Skeletal muscle satellite cell (primary cell): ENCODE measurements around the gene CTNNA2.

Experiments
- H3K27me3 ChIP-seq: 2 replicates; pipeline ENCODE4 v1.7.0; 2013; ENCODE audit warnings: low read length; ENCODE audit not compliant: control insufficient read depth, insufficient read depth
- H3K36me3 ChIP-seq: 2 replicates; pipeline ENCODE4 v1.7.0; 2013; ENCODE audit warnings: mild to moderate bottlenecking, control low read depth, low read length; ENCODE audit not compliant: insufficient read depth
- H3K4me1 ChIP-seq: 2 replicates; pipeline ENCODE4 v1.7.0; 2013; ENCODE audit warnings: low read length; ENCODE audit not compliant: control insufficient read depth, insufficient read depth
- H3K4me2 ChIP-seq: 2 replicates; pipeline ENCODE4 v1.7.0; 2013; ENCODE audit warnings: mild to moderate bottlenecking, low read length
- H3K4me3 ChIP-seq: 2 replicates; pipeline ENCODE4 v1.7.0; 2013; ENCODE audit warnings: low read length
- H3K9ac ChIP-seq: 2 replicates; pipeline ENCODE4 v1.7.0; 2013; ENCODE audit warnings: mild to moderate bottlenecking, low read depth, low read length, moderate library complexity
- H3K9me3 ChIP-seq: replicated peaks from 2 replicates; pipeline ENCODE4 v1.7.0; 2013; ENCODE audit warnings: mild to moderate bottlenecking, control low read depth, low read length

CTNNA2 gene

DNA sequence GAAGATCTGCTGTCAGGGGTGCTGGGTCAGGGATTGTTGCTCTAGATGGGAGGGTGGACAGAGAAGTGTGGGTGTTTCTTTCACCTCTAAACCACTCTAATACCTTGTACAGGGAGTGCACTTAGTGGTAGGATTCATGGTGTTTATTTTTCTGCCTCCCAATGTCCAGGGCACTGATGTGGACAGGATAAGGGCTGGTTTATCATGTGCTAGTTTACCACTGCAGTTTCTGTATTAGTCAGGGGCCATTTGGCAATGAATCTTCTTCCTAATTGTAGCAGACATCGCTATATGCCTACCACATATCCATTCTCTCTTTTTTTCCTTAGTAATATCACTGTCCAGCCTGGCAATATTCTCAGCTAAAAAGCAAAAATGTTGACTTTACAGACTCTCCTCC lies 842.0 kb downstream of the CTNNA2 start:
- Histone ChIP-seq H3K27me3 (no peaks in the 10 kb centered on the region), H3K4me2 (no peak overlapping the region), H3K4me1 (no peaks in the 10 kb centered on the region), H3K4me3 (no peak overlapping the region), H3K9me3 (no peaks in the 10 kb centered on the region), H3K9ac (no peak overlapping the region), H3K36me3 (no peaks in the 10 kb centered on the region)

DNA sequence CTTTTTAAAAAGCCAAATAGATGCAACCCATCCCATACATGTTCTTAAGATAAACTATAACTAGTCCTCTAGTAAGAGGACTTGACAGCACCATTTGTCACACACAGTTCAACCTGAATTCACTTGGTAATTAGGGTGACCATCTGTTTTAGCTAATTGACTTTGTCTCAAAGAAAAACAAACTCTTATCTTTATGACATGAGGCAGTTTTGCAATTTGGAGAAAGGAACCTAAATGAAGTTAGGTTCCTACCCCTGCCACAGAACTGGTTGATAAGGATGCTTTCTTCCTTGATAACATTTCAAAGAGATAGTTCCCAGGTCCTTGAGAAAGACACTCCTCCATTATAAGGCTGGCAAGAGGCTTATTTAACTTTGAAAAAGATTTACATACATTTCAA lies 849.1 kb downstream of the CTNNA2 start:
- Histone ChIP-seq H3K4me1 (no peaks in the 10 kb centered on the region), H3K9ac (no peak overlapping the region), H3K27me3 (no peaks in the 10 kb centered on the region), H3K4me2 (no peak overlapping the region), H3K36me3 (no peaks in the 10 kb centered on the region), H3K9me3 (no peaks in the 10 kb centered on the region), H3K4me3 (no peak overlapping the region)

DNA sequence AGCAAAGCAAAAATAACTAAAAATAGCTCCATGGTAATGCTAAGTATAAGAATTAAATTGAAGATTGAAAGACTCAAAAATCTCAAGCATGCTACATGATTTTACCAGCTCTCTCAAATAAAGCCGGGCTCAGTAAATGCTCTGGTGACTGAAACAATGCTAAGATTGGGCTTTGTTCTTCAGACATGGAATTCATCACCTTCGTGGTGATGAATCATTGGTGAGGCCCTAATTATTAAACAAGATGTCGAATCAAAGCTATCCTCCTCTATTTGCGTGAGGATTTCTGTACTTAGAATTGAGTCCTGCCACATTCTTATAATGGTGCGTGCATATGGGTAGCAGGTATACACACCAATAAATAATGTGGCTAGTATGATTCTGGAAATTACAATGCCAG lies 850.5 kb downstream of the CTNNA2 start:
- Histone ChIP-seq H3K27me3 (no peaks in the 10 kb centered on the region), H3K9ac (no peak overlapping the region), H3K36me3 (no peaks in the 10 kb centered on the region), H3K9me3 (no peaks in the 10 kb centered on the region), H3K4me3 (no peak overlapping the region), H3K4me2 (no peak overlapping the region), H3K4me1 (no peaks in the 10 kb centered on the region)

DNA sequence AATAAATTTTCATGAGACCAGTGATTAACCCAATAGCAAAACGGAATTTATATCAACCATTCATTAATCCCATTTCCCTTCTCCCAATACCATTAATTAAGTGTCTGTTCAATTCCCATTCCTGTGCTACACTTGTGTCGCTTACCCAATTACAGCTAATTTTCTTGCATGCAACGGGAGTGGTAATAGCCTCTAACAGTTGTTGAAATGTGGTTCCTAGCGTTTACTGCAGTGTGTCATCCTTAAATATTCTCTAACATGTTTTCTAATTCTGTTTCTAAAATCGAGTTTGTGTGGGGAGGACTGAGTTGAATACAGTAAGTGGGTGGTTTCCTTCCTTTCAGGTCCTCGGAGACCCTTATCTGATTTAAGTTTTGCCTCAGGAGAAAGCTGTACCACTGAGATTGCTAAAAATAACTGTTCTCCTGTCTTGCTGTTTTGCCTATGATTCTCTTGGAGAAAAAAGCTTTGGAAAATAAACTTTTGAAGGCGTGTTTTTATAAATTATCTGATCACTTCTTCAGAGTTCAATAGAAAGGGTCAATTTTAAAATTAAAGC lies 851.0 kb downstream of the CTNNA2 start:
- no peaks in the 10 kb centered on the region for H3K4me1 ChIP-seq
- no peak overlapping the region for H3K4me2 ChIP-seq
- H3K36me3 ChIP-seq: no peaks in the 10 kb centered on the region
- H3K9me3 ChIP-seq: no peaks in the 10 kb centered on the region
- no peak overlapping the region for H3K4me3 ChIP-seq
- H3K9ac ChIP-seq: no peak overlapping the region
- H3K27me3 ChIP-seq: no peaks in the 10 kb centered on the region

DNA sequence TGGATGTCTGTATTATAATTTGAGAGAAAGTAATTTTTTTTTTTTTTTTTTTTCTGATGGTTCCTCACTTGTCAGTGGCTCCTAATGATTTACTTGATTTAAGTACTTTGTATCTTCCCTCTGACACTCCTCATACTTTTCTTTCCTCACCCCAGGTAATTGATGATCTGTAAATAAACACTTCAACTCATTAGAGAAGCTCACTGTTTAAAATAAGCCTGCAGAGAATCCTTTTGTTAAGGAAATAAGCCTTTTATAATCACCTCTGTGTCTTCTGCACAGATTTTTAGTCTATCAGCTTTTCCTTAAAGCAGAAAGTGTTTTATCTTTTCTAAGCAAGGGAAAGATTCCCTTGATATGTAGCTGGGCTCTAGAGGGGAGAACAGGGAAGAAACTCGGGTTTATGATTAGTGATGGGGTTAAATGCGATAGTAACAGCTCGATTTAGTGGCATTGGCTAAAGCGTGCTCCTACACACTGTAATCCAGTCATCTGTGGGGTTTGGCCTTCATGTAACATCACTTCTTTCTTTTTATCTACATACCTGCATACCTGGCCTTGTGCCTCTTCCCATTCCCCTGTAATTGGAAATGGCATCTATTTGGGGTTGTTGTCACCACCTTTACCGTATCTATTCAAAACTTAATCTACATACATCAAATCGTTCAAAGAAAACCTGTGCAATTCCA lies 851.8 kb downstream of the CTNNA2 start:
- Histone ChIP-seq H3K9ac (no peak overlapping the region), H3K9me3 (no peaks in the 10 kb centered on the region), H3K36me3 (no peaks in the 10 kb centered on the region), H3K4me2 (no peak overlapping the region), H3K4me3 (no peak overlapping the region), H3K4me1 (no peaks in the 10 kb centered on the region), H3K27me3 (no peaks in the 10 kb centered on the region)

DNA sequence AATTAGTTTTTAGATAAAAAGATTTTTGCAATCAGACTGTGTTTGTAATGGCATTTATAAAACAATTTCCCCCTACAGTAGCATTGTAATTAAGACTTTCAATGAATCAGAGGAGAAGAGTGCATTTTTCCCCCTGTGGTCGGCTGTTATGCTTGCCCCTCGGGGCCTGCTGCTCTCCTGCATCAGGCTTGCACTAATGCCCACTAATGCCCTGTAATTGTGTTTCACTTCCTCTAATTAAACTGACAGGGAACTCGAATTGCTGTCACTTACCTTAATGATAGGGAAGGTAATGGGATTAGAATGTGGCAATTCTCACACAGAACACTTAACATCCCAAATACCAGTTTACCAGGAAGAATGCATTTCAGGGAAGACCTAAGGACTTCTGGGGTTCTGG lies 852.9 kb downstream of the CTNNA2 start:
- no peak overlapping the region for H3K4me2 ChIP-seq
- H3K9me3 ChIP-seq: no peaks in the 10 kb centered on the region
- H3K4me3 ChIP-seq: no peak overlapping the region
- no peaks in the 10 kb centered on the region for H3K4me1 ChIP-seq
- H3K36me3 ChIP-seq: no peaks in the 10 kb centered on the region
- no peak overlapping the region for H3K9ac ChIP-seq
- no peaks in the 10 kb centered on the region for H3K27me3 ChIP-seq

DNA sequence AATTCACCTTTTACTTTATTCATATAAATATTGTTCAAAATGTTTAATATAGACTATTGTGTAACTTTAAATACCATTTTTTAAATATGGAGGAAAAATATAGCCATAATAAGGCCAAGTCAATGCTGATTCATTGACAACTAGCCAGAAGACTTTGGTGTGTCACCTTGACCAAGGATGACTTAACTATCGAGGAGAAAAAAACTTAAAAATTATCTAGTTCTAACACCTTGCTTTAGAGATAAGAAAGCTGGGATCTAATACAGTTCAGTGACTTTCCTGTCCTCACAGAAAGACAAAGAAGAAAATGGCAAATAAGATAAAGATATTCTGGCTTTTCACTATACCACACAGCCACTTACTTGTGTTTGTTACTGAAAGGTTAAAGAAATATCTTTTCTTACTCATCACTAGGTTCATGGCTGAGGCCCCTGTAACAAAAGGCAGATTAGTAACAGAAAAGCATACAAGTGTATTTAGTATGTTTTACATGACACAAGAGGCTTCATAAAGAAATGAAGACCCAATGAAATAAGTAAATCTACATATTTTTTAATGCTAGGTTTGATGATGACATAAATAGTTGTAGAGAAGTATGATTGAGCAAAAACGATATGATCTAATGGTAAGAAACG lies 857.6 kb downstream of the CTNNA2 start:
- no peak overlapping the region for H3K4me2 ChIP-seq
- H3K9me3 ChIP-seq: peaks cover 4% of the 10 kb centered on the region
- H3K36me3 ChIP-seq: no peaks in the 10 kb centered on the region
- no peaks in the 10 kb centered on the region for H3K27me3 ChIP-seq
- H3K9ac ChIP-seq: no peak overlapping the region
- H3K4me3 ChIP-seq: no peak overlapping the region
- no peaks in the 10 kb centered on the region for H3K4me1 ChIP-seq

DNA sequence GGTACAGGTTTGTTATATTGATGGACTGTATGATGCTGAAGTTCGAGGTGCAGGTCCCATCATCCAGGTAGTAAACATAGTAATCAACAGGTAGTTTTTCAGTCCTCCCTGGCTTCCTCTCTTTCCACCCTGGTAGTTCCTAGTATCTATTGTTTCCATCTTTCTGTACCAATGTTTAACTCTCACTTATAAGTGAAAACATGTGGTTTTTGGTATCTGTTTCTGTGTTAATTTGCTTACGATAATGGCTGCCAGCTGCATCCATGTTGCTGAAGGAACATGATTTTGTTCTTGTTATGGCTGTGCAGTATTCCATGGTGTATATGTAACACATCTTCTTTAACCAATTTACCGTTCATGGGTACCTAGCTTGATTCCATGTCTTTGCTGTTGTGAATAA lies 861.3 kb downstream of the CTNNA2 start:
- no peak overlapping the region for H3K4me2 ChIP-seq
- H3K4me1 ChIP-seq: no peaks in the 10 kb centered on the region
- peaks cover 4% of the 10 kb centered on the region for H3K9me3 ChIP-seq
- H3K9ac ChIP-seq: no peak overlapping the region
- H3K27me3 ChIP-seq: no peaks in the 10 kb centered on the region
- H3K4me3 ChIP-seq: no peak overlapping the region
- H3K36me3 ChIP-seq: no peaks in the 10 kb centered on the region

DNA sequence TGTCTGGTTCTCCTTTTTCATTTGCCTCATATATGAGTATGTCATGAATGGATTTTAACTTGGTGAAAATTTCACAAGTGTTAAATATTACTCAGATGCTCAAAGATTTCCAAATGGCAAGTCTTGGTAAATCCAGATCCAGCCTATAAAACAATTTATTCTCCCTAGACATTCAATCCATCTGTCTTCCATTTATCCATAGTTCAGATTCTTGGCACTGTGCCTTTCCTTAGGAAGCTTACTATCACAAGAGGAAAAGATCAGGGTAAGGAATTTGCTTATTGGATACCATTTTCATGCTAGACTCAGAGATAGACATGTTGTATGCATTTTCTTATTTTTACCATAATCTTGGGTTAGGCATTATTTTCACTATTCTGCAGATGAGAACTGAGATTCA lies 864.2 kb downstream of the CTNNA2 start:
- Histone ChIP-seq H3K27me3 (no peaks in the 10 kb centered on the region), H3K4me1 (no peaks in the 10 kb centered on the region), H3K4me3 (no peak overlapping the region), H3K36me3 (no peaks in the 10 kb centered on the region), H3K9me3 (no peaks in the 10 kb centered on the region), H3K4me2 (no peak overlapping the region), H3K9ac (no peak overlapping the region)

DNA sequence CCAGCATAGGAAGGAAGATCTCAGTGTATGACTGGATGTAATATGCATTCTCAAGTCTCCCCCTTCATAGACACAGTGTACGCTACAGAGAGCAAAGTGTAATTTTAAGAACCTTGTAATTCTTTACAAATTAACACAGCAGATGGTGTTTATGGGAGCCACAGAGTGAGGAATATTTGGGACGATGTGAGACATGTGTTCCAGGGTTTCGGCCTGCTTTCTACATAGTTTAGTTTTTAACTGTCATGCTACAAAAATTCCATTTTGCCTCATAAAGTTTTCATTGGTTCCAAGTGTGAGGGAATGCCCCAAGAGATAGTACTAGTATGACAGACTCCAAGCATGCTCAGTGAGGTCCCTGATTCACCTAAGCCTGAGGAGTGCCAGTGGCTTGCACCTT lies 867.9 kb downstream of the CTNNA2 start:
- Histone ChIP-seq H3K4me3 (no peak overlapping the region), H3K36me3 (no peaks in the 10 kb centered on the region), H3K9me3 (no peaks in the 10 kb centered on the region), H3K9ac (no peak overlapping the region), H3K4me2 (no peak overlapping the region), H3K4me1 (no peaks in the 10 kb centered on the region), H3K27me3 (no peaks in the 10 kb centered on the region)

DNA sequence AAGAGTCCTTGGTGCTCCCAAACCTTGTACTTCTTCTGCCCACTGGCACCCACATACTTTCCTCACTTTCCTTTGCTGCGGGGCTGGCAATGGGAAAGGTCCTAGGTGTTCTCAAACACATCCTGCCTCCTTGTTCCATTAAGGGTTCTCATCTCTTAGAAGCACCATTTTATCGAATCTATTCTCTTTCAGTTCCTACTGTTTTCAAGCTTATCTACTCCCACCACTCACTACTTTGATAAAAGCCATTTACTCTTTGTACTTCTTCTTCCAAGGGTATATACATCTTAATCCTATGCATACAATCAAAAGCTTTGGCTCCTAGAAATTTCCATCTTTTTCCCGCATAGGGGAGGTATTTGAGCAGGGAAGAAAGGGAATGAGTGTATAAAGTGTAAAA lies 868.8 kb downstream of the CTNNA2 start:
- no peak overlapping the region for H3K4me3 ChIP-seq
- no peaks in the 10 kb centered on the region for H3K27me3 ChIP-seq
- no peak overlapping the region for H3K4me2 ChIP-seq
- H3K36me3 ChIP-seq: no peaks in the 10 kb centered on the region
- H3K9me3 ChIP-seq: no peaks in the 10 kb centered on the region
- H3K4me1 ChIP-seq: no peaks in the 10 kb centered on the region
- H3K9ac ChIP-seq: no peak overlapping the region

DNA sequence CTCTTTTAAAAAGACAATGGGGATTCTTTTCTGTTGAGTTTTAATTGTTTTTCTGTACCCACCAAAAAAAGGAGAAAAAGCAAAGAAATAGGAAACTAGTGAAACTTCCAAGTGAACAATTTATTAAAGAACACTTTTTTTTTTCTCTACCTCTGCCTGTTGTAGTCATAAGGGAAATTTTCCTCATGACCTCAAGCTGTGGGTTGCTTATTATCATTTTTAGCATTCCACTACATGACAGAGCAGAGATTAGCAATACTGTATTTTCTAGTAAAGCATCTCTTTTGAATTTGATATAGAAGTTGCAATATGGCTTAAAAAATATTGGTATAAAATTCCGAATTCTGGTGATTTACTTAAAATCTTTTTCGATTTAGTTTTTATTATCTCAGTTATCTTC lies 879.6 kb downstream of the CTNNA2 start:
- H3K27me3 ChIP-seq: no peaks in the 10 kb centered on the region
- H3K36me3 ChIP-seq: no peaks in the 10 kb centered on the region
- H3K4me1 ChIP-seq: no peaks in the 10 kb centered on the region
- peaks cover 3% of the 10 kb centered on the region for H3K9me3 ChIP-seq
- no peak overlapping the region for H3K4me3 ChIP-seq
- H3K9ac ChIP-seq: no peak overlapping the region
- no peak overlapping the region for H3K4me2 ChIP-seq
